ENCODE data around the gene C15orf39.

Gene C15orf39

DNA sequence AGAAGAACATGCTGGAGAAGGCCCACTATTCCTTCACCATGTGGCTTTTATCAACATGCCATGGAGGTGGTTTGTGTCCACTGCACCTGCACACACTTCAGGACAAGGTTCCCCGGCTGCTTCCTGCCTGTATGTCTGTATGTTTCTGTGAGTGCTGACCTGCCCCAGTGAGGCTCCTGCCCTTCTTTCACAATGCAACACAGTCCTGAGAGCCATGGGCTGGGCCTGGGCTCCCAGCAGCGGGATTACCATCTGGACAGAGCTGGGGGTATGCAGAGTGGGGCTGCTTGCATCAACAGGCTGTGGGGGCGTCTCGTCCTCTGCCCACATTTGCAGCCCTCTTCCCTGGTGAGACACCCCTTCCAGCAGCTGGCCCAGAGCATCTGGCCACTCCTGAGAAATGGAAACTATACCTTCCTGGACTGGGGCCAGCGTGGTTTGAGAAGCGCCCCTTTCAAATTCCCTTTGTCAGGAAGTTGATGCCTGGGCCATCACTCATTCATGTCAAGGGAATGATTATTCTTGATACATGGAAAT lies 29.3 kb upstream of the C15orf39 start:
- no peak for DNase-seq (ENCODE audit: low read depth, low spot score)

DNA sequence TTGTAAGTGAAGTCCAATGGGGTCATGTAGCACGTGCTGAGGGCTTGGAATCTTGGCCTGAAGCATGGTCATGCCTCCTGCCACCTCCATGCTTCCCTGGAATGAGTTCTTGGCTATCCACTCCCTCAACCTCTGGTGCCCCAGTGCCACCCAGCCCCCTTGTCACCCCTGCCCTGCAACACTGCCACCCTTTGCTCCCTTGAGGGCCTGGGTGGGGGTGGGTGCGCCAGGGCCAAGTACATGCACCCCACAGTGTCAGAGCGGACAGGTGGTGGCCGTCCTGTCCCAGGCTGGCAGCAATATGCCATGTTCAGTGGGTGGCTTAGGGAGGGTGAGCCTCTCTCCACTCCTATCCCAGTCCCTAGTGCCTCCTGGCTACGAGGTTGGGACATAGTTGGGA lies 27.6 kb upstream of the C15orf39 start:
- DNase-seq (ENCODE audit: low read depth, low spot score): no peak

DNA sequence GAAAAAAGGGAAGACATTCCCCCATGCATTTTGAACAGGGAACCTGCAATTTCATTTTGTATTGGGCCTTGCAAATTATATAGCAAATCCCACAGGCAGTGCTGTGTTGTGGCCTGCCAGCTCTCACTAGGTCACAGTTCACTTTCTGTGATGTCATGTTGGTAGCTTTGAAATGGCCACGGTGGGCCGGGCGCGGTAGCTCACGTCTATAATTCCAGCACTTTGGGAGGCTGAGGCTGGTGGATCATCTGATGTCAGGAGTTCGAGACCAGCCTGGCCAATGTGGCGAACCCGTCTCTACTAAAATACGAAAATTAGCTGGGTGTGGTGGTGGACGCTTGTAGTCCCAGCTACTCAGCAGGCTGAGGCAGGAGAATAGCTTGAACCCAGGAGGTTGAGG lies 27.0 kb upstream of the C15orf39 start:
- no peak for DNase-seq (ENCODE audit: low read depth, low spot score)

DNA sequence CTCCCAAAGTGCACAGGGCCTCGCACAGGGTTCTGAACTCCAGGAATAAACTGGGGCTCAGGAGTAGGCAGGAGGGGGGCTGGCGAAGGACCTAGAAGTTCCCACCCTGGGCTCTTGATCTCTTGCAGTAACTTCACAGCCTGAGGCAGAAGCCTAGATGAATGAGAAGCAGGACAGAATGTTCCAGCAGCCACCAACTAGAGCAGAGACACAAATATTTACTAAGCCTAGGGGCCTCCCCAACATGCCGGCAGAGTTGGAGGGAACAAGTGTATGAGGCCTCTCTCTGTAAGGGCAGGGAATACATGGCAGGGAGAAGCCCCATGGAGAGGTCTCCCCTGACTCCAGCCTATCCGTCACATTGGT lies 25.3 kb upstream of the C15orf39 start:
- DNase-seq (ENCODE audit: low read depth, low spot score): no peak

DNA sequence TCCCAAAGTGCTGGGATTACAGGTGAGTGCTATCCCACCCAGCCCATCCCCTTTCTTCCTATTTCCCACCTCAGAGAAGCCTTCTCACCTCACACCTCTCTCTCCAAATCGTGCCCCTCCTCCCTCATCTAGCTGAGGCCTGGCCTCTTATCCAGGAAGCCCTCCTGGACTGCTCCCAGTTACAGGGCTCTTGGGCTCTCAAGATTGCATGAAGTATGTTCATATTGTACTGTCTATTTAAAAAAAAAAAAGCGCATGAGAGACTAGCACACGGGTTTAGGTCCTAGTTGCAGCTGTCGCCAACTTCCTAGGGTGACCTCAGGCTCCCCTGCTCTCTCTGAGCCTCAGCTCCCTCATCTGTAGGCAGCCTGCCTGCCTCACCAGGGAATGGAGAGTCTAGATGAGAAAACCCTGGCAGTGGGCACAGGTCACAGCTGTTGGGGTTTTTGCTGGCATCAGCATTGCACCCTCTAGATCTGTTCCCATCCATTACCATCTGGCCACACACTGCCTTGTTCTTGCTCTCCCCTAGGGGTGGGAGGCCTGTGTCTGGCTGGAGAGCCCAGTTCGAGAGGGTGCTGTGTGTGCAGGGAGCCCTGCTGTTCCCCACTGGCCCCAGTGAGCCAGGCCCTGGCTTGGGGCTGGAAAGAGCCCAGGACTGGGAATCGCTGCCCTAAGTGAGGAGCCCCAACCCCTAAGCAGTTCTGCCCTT lies 24.2 kb upstream of the C15orf39 start:
- no peak for DNase-seq (ENCODE audit: low read depth, low spot score)

DNA sequence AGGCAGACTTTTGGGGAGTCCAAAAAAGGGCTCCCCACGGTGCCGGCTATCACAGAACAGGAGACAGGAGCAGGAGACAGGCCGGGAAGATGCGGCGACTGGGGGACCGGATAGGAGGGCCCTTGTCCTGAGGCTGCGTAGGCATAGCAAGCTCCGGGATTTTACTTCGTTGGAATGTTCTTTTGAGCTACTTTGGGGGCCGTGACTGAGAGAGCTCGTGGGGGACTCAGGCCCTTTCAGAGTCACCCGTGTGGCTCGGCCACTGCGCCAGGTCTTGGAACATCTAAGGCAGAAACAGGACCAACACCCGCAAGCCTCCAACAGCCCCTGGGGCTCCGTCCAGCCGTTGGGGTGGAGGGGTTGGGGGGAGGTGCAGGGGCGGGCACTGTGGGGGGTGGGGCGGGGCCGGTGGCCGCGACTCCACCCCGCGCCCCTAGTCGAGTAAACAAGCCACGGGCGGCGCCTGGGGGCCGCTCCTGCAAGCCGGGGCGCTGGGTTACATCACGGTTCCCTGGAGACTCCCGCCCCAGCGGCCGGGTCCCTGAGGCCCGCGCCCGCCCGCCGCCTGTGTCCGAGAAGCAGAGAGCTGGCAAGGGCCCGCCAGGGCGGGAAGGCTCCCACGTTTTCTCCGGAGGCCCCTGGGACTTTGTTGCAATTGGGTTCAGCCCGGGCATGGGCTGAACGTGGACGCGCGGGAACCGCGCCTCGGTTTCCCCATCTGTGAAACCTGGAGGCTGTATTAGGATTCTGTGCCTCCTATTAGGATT lies 23.3 kb upstream of the C15orf39 start:
- DNase-seq (ENCODE audit: low read depth, low spot score): no peak

DNA sequence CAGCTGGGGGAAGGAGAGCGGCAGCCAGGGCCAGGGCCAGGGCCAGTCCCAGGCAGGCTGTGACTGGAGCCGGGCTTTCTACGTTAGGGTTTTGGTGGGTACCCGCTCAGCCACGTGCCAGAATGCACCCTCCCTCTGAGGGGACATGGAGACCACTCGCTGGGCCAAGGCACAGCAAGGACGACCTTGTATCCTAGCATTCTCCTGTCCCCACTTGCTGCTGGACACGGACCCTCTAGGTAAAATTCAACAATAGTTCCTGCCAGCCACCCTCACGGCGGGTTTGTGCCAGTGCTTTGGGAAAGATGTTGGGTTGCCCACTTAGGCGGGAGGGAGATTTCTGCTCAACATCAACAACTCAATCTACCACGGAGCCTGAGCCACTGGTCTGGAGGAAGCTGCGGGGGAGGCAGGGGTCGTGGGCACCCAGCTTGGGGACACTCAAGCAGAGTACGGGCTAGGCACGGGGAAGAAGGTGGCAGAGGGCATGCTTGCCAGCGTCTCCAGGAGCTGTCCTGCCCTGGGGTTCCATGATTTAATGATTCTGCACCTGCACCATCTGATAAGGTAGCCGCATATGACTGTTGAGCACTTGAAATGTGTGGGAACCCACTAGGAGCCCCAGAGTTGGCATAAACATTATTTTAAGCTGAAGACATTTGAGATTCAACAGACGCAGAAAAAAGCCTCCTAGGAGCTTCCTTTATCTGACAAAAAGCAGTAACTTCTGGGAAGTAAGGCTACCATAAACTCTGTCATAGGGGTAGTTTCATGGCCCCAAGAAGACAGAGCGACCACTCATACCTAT lies 22.5 kb upstream of the C15orf39 start:
- no peak for DNase-seq (ENCODE audit: low read depth, low spot score)

DNA sequence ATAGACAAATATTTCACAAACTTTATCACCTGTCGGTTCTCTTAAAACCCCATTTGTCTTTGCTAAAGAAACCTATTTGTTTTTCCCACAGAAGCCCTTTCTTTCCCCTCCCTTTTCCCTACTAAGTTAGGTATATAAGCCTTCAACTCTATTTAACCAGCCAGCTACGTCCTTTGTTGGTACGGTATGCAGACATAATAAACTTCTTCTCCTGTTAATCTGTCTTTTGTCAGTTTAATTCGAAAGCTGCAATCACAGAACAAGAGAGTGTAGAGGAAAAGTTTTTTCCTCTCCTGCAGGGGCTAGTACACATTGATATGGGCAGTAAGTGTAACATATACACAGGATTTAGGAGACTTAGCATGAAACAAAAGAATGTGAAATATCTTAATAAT lies 21.9 kb upstream of the C15orf39 start:
- no peak for DNase-seq (ENCODE audit: low read depth, low spot score)

DNA sequence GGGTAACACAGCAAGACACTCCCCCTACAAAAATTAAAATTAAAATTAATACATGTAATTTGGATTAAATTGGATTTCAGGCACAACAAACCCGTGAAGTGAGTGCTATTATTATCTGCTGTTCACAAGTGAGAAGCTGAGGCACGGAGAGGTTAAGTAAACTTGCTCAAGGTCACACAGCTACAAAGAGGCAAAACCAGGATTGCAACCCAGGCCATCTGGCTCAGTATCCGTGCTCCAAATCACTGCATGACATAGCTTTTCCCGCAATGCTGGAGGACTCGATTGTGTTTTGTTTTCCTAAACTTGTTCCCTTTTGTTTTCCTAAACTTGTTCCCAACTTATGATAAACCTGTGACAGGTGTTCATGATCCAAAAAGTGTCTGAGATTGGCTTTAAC lies 19.9 kb upstream of the C15orf39 start:
- DNase-seq (ENCODE audit: low read depth, low spot score): no peak

DNA sequence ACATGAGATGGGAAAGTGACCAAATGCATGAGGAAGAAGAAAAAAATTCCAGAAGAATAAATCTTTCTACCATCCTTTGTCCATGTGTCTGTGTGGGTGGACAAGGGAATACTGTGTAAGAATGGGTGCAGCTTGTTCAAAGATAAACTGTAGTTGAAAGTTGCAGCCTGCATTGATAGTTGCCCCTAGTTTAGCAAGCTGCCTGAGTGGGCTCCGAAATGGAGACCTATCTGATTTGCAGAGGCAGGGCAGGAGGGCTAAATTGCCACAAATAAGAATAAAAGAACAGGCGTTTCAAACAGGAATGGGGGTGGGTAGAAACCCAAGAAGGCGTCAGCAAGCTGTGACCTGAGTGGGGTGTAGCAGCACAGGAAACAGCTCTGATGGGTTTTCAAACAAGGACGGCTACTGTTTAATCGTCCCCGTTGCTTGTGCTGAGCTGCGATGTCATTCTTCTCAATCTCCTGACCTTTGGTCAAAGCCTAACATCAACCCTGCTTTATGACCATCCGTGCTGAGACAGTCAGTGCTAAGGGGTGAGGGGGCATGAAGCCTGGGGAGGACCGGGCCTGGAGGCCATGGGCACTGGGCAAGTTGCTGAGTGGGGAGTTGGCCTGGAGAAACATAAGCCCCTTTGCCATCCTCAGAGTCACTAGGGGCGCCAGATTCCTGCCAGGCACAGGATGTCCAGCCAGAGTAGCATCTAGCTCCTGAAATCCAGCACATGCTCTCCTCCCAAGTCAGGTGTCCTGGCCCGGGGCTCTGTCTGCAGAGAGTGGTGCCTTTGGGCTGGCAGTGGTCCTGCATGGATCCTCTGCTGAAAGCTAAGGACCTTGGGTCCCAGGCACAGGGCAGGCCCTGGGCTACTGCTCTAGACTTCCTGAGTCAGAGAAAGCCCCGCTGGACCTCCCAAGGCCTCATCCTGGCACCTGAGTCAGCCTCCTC lies 19.2 kb upstream of the C15orf39 start:
- DNase-seq (ENCODE audit: low read depth, low spot score): no peak

DNA sequence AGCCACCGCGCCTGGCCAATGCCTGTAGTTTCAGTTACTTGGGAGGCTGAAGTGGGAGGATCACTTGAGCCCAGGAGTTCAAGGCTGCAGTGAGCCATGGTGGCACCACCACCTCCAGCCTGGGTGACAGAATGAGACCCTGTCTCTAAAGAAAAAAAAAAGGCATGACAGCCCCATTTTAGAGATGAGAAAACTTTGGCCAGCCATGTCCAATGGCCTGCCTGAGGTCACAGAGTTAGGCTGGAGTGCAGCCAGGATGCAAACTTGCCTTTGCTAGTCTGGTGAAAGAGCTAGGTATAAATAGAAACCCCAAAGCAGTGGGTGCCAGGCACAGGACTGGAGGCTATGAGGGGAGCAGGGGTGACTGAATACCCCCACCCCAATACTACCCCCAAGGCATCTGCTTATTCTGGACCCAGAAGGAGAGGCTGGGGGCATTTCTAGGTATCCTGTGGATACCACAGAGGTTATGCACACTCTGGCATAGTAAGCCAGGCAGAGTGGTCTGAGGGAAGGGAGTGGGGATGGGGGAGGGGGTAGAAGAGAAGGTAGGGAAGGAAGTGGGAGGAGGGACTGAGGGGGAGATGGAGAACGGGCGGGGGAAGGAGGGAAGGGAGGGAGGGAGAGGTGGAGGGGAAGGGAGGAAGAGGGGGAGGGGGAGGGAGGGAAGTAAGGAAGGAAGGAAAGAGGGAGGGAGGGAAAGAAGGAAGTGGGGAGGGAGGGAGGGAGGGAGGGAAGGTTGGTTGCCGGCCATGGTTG lies 16.2 kb upstream of the C15orf39 start:
- no peak for DNase-seq (ENCODE audit: low read depth, low spot score)

DNA sequence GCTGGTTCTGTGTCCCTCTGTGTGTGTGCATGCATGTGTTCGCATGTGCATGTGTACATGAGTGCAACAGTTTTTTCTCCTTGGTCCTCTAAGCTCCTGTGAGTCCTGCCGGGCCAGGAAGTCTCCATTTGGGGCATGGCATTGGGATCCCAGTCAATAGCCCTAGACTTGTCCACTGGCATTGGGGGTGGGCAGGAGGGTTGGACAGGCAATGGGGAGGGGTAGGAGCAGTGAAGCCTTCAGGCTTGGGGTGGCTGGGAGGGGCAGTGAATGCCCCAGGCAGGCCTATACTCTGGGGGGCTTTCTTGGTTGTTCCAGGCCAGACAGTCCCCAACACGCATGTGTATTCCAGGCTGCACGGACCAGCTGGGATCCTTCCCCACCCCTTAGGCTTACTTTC lies 15.6 kb upstream of the C15orf39 start:
- no peak for DNase-seq (ENCODE audit: low read depth, low spot score)

DNA sequence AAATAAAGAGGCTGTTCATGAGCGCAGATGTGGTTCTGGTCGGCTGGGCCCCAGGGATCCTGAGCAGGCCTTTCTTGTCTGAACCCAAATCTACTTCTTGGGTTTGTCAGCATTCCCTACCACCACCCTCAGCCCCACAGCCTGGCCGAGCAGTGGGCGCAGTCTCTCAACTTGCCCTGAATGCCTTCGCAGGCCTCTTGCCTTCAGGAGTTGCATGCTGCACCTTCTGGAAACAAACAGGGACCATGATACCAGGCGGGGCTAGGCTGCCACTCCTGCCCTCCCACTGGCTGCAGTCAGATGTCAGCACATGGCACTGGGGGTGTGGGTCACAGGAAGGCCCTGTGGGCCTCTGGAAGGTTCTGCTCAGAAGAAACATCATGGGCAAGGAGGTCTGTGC lies 13.2 kb upstream of the C15orf39 start:
- DNase-seq (ENCODE audit: low read depth, low spot score): no peak

DNA sequence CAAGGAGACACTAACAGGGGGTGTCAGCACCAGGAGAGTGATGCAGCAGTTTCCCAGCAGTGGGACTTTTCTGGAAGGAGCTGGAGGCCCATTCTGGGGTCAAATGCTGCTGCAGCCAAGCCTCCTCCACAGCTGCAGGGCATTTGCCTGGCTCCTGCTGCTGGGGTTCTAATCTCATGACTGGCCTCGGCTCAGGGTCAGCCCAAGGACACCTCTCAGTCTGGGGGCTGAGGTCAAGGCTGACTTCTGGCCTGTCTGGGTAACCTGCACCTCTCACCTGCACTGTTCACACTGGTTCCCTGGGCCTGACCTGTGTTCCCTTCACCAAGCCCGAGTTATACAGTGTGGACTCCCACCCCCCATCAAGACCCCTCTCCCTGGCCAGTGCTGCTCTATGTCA lies 10.4 kb upstream of the C15orf39 start:
- DNase-seq (ENCODE audit: low read depth, low spot score): no peak

DNA sequence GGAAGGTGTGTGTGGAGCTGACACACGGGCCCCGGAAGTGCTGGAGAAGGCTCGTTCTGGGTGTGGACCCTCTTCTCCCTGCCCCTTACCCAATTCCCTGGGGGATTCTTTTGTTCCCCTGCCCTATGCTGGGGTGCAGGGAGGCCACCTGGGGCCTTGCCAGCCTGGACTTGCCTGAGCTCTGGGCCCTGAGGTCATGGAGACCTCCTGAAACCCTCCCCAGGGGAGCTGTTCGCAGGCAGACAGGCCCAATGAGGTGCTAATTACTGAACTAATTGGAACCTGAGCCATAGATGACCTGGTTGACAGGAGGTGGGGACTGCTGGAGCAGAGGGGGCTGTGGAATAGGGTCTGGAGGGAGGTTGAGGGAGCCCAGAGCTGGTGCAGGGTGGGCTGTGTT lies 9.4 kb upstream of the C15orf39 start:
- DNase-seq (ENCODE audit: low read depth, low spot score): no peak

DNA sequence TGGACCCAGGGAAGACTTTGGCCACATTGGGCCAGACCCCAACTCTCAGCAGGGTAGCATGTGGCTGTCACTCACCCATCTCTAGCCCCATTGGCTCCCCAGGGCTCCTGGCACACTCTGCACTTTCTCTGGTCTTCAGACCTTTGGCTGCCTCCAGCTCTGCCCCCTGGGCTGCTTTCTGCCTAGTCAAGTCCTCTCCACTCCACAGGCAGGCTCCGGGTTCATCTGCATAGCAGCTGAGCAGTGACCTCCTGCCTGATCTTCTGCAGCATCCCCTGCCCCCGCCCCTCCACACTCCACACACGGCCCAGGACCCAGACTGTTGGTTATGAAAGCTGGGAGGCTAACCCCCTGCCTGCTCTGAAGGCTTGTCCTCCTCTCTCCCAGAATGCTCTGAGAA lies 8.4 kb upstream of the C15orf39 start:
- no peak for DNase-seq (ENCODE audit: low read depth, low spot score)

DNA sequence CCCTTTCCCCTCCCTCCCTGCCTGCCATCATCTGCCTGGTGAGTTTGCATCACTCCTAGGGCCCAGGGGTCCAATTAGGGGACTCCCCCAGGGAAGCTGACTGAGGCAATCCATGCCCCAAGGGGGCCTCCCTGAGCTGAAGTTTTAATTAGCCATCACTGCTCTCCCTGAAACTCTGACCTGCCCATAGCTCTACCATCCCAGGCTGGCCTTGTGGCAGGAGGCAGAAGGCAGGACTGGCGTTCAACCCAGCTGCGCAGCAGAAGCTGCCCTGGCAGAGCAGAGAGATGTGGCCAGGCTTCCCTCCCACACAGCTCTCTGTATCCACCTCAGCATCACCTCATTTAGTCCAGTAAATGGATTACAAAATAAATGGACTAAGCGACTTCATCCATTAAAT lies 7.7 kb upstream of the C15orf39 start:
- DNase-seq (ENCODE audit: low read depth, low spot score): no peak

DNA sequence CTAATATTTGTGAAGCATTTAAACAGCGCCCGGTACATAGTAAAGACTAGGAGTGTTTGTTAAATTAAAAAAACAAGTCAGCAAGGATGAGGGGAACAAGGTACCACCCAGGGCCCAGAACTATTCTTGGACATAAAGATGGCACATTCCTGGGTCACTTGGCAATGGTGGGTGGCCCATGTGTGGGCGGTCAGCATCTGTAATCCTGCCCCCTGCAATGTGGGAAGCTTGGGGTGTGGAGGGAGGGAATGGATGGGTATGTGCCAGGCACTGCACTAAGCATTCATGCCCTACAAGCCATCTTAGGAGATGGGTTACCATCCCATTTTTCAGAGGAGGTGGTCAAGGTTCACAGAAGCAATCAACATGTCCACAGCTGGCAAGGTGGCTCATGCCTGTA lies 7.3 kb upstream of the C15orf39 start:
- no peak for DNase-seq (ENCODE audit: low read depth, low spot score)

DNA sequence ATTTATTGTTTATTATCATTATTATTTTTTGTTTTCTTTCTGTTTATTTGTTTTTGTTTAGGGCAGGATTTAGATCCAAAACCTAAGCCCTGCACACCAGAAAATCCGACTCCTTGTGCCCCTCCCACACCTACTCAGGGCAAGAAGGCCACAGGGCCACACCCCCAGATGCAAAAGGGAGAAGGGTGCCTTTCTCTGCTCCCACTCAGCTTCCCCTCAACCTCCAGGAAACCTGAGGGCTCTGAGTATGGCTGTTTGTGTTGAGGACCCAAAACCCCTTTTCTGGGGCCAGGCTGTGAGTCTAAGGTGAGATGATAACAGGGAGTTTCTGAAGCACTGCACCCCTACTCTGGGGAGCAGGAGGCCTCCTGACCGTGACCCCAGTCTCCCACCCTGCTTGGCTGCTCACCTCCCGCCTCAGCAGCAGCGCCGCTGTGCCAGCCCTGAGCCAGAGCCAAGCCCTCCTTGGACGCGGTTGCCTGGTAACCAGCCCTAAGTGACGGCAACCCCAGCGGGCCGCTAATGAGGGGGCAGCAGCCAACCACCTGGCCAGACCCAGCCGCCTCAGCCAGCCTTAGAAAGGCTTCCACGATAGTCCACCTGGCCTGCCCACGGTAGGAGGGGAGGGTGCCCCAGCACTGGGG lies 6.4 kb upstream of the C15orf39 start:
- peak; percentile 78 for DNase-seq (ENCODE audit: low read depth, low spot score)

DNA sequence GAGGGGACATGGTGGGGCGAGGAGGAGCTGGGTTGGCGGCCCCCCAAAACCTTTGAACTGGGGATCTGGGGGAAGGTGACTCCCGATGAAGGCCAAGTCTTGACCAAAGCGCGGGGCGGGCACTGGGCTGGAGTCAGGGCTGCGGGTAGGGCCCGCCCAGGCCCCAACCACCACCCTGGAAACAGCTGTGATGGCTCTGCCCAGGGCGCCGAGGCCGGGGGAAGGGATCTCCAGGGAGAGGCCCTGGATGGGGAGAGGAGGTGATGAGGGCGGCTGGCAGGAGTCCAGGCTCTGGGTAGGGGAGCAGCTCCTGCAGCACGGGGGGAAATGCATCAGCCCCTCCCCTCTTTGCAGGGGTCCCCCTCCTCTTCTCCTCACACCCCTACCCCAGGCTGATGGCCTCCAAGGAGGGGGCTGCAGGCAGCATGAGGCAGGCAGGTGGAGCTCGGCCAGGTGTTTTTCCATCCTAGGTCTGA lies 5.9 kb upstream of the C15orf39 start:
- no peak for DNase-seq (ENCODE audit: low read depth, low spot score)
